IMR-90 (cell line): Measurements from ENCODE around the gene GPR176. TPM values are rescaled to one million over a fixed set of nuclear protein-coding genes. Genes with fewer than 3 reads are reported as not detected.

Experiments
- ATAC-seq: fragments of 200-7000 bp; cut with Tn5 transposase; 2 replicates; pipeline ENCODE4 v1.9.1; 2020; ENCODE audit warnings: low read depth, mild to moderate bottlenecking, moderate library complexity
- BruUV-seq: library from RNA; stranded (reverse); fragments of 400-500 nt; replicated peaks from 2 replicates; lab custom pipeline; 2021; lab: Mats Ljungman, UMichigan
- CTCF ChIA-PET: fragments of 300-600 bp; formaldehyde crosslinking; extraction: SDS; loops from one replicate; lab custom pipeline; 2021; ENCODE audit warnings: antibody characterized with exemption; lab: Yijun Ruan, JAX
- POLR2A ChIA-PET: fragments of 300-600 bp; sonication (Branson Sonifier 250); formaldehyde crosslinking; loops from one replicate; lab custom pipeline; 2022; ENCODE audit warnings: antibody characterized with exemption; ENCODE audit not compliant: unreplicated experiment; lab: Charles Lee
- DNase-seq: peaks from one replicate; pipeline ENCODE4 v3.0.0; 2013
- H2AFZ ChIP-seq: replicated peaks from 2 replicates; pipeline ENCODE3; 2013; ENCODE audit warnings: low read length, mild to moderate bottlenecking; ENCODE audit not compliant: poor library complexity
- H2AK5ac ChIP-seq: 2 replicates; pipeline ENCODE4 v1.6.1; 2013; ENCODE audit warnings: low read depth, low read length, inconsistent platforms
- H2AK9ac ChIP-seq: replicated peaks from 2 replicates; pipeline ENCODE3; 2013; ENCODE audit warnings: mild to moderate bottlenecking, low read depth, low read length, moderate library complexity; ENCODE audit not compliant: poor library complexity
- H2BK120ac ChIP-seq: 2 replicates; pipeline ENCODE4 v1.6.1; 2013; ENCODE audit warnings: low read depth, low read length, inconsistent platforms
- H2BK15ac ChIP-seq: 3 replicates; pipeline ENCODE4 v1.6.1; 2013; ENCODE audit warnings: low read depth, low read length, inconsistent platforms
- H2BK20ac ChIP-seq: 2 replicates; pipeline ENCODE4 v1.6.1; 2013; ENCODE audit warnings: low read depth, mild to moderate bottlenecking, inconsistent platforms, low read length, moderate library complexity
- H2BK5ac ChIP-seq: 2 replicates; pipeline ENCODE4 v1.6.1; 2013; ENCODE audit warnings: mild to moderate bottlenecking, low read depth, low read length, inconsistent platforms; ENCODE audit not compliant: poor library complexity, severe bottlenecking
- H3K14ac ChIP-seq: replicated peaks from 2 replicates; pipeline ENCODE4 v1.6.1; 2013; ENCODE audit warnings: low read depth, low read length, inconsistent platforms
- H3K18ac ChIP-seq: 2 replicates; pipeline ENCODE4 v1.6.1; 2013; ENCODE audit warnings: low read depth, low read length, control low read depth
- H3K23ac ChIP-seq: 2 replicates; pipeline ENCODE4 v1.6.1; 2013; ENCODE audit warnings: low read depth, low read length, inconsistent platforms
- H3K27ac ChIP-seq: 2 replicates; pipeline ENCODE4 v1.5.1; 2013; ENCODE audit warnings: mild to moderate bottlenecking, control low read depth, low read length; ENCODE audit not compliant: insufficient read depth
- H3K27me3 ChIP-seq: 2 replicates; pipeline ENCODE4 v1.6.1; 2013; ENCODE audit warnings: low read length; ENCODE audit not compliant: control insufficient read depth, insufficient read depth
- H3K36me3 ChIP-seq: 2 replicates; pipeline ENCODE4 v1.6.1; 2013; ENCODE audit warnings: low read length, mixed read lengths; ENCODE audit not compliant: control insufficient read depth, insufficient read depth
- H3K4ac ChIP-seq: 2 replicates; pipeline ENCODE4 v1.6.1; 2013; ENCODE audit warnings: low read depth, low read length, inconsistent platforms
- H3K4me1 ChIP-seq: 2 replicates; pipeline ENCODE4 v1.6.1; 2013; ENCODE audit warnings: low read length, mixed read lengths; ENCODE audit not compliant: control insufficient read depth, insufficient read depth
- H3K4me2 ChIP-seq: 2 replicates; pipeline ENCODE4 v1.6.1; 2013; ENCODE audit warnings: low read depth, mild to moderate bottlenecking, control low read depth, low read length, moderate library complexity
- H3K4me3 ChIP-seq: 2 replicates; pipeline ENCODE4 v1.5.1; 2013; ENCODE audit warnings: low read depth, mild to moderate bottlenecking, control low read depth, low read length, moderate library complexity; ENCODE audit not compliant: insufficient read depth
- H3K56ac ChIP-seq: 2 replicates; pipeline ENCODE4 v1.6.1; 2013; ENCODE audit warnings: low read length, inconsistent platforms; ENCODE audit not compliant: insufficient read depth; ENCODE audit errors: extremely low read depth
- H3K79me1 ChIP-seq, 2 experiments: 2 replicates each; pipeline ENCODE4 v1.6.1; 2013; ENCODE audit warnings: low read length in 2 of 2, inconsistent platforms in 1 of 2, low read depth in 1 of 2
- H3K9ac ChIP-seq: 2 replicates; pipeline ENCODE4 v1.6.1; 2013; ENCODE audit warnings: low read depth, low read length, control low read depth
- H3K9me1 ChIP-seq: 2 replicates; pipeline ENCODE4 v1.6.1; 2013; ENCODE audit warnings: low read length, inconsistent platforms; ENCODE audit not compliant: insufficient read depth
- H3K9me3 ChIP-seq: 2 replicates; pipeline ENCODE4 v1.6.1; 2013; ENCODE audit warnings: low read length; ENCODE audit not compliant: control insufficient read depth, insufficient read depth
- H4K20me1 ChIP-seq: 2 replicates; pipeline ENCODE4 v1.6.1; 2013; ENCODE audit warnings: low read length, inconsistent platforms; ENCODE audit not compliant: insufficient read depth
- H4K5ac ChIP-seq: 2 replicates; pipeline ENCODE4 v1.6.1; 2013; ENCODE audit warnings: mild to moderate bottlenecking, low read depth, low read length, control low read depth
- H4K8ac ChIP-seq, 2 experiments: 2 replicates each; pipeline ENCODE4 v1.6.1; 2013; ENCODE audit warnings: low read depth in 2 of 2, low read length in 2 of 2, control low read depth in 1 of 2, inconsistent platforms in 1 of 2
- H4K91ac ChIP-seq: 2 replicates; pipeline ENCODE4 v1.6.1; 2013; ENCODE audit warnings: low read depth, low read length, inconsistent platforms; ENCODE audit not compliant: insufficient read depth
- BHLHE40 ChIP-seq: fragments of 150-350 bp; IDR thresholded peaks from 2 replicates; pipeline ENCODE4 v1.6.1; 2016; ENCODE audit warnings: mild to moderate bottlenecking, low read depth, low read length
- CHD1 ChIP-seq: IDR thresholded peaks from 2 replicates; pipeline ENCODE4 v1.6.1; 2012; ENCODE audit warnings: low read depth, low read length, improper control_type of control experiment
- CTCF ChIP-seq: conservative IDR thresholded peaks from 2 replicates; pipeline ENCODE4 v1.5.1; 2012; ENCODE audit warnings: mild to moderate bottlenecking, low read depth, low read length, improper control_type of control experiment
- MAFK ChIP-seq: IDR thresholded peaks from 2 replicates; pipeline ENCODE4 v1.6.1; 2012; ENCODE audit warnings: low read depth, low read length, improper control_type of control experiment
- MXI1 ChIP-seq: IDR thresholded peaks from 2 replicates; pipeline ENCODE4 v1.6.1; 2012; ENCODE audit warnings: low read depth, mild to moderate bottlenecking, low read length, moderate library complexity, borderline replicate concordance
- RCOR1 ChIP-seq: IDR thresholded peaks from 2 replicates; pipeline ENCODE4 v1.6.1; 2012; ENCODE audit warnings: mild to moderate bottlenecking, low read length, improper control_type of control experiment; ENCODE audit not compliant: insufficient replicate concordance
- SMC3 ChIP-seq: fragments of 150-350 bp; IDR thresholded peaks from 2 replicates; pipeline ENCODE4 v1.6.1; 2016; ENCODE audit warnings: low read depth, mild to moderate bottlenecking, antibody characterized with exemption, low read length, moderate library complexity
- USF2 ChIP-seq: fragments of 150-350 bp; IDR thresholded peaks from 2 replicates; pipeline ENCODE4 v1.6.1; 2017; ENCODE audit warnings: mild to moderate bottlenecking, antibody characterized with exemption, low read length, low read depth
- WGBS, 2 experiments: methylation state at CpG; one replicate each; pipeline versions ENCODE4 v1.1.5 to v1.1.7; 2013; ENCODE audit warnings: missing lambda C conversion rate in 2 of 2; ENCODE audit not compliant: insufficient read length in 1 of 2; ENCODE audit errors: extremely low coverage in 2 of 2; 5-methylcytosine and 5-hydroxymethylcytosine counted together
- dilution Hi-C: fragments of 300-500 bp; cut with HindIII; formaldehyde crosslinking; loops from one replicate; pipeline ENCODE4 v1.14.3; 2018; ENCODE audit warnings: low sequenced_read_pairs; ENCODE audit not compliant: unreplicated experiment
- in situ Hi-C: fragments of 300-500 bp; cut with MboI; formaldehyde crosslinking; loops from 3 replicates; pipeline ENCODE4 v1.14.3; 2019; ENCODE audit warnings: low sequenced_read_pairs, inconsistent platforms, mixed read lengths
- intact Hi-C: fragments of 100-400 bp; cut with micrococcal nuclease; formaldehyde crosslinking; loops from 2 replicates; pipeline ENCODE4 v1.10.0; 2022
- polyA plus RNA-seq, 3 experiments: library from polyadenylated mRNA; depleted of rRNA; stranded (reverse); fragments of >200 nt; gene quantifications; 2 replicates each; pipeline ENCODE4 v1.2.3, GENCODE V29; 2012; ENCODE audit warnings: low replicate concordance in 1 of 3
- total RNA-seq: library from RNA; depleted of rRNA; stranded (reverse); fragments of >200 nt; gene quantifications from 2 replicates; pipeline ENCODE4 v1.2.3, GENCODE V29; 2012

The GPR176 gene
- total and polyA plus RNA-seq, 2 of the 4 experiments (the other 2 are of a cell fraction): 114 to 246 TPM

DNA sequence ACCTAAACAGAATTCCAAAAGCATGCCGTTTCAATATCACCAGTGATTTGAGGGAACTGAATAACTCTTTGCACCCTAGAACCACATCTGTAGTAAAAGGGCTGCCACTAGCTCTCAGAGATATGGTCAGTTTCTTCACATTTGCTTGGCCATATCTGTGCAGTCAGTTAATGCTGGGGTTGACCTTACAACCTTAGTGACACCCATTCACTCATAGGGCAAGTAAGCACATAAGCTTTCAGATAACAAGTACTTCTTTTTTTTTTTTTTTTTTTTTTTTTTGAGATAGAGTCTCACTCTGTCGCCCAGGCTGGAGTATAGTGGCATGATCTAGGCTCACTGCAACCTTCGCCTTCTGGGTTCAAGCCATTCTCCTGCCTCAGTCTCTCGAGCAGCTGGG is 117.0 kb downstream of the GPR176 start:
- Histone ChIP-seq H2AK5ac (no peak overlapping the region), H3K23ac (no peak overlapping the region), H3K9ac (no peak overlapping the region), H4K5ac (no peak overlapping the region), H2BK5ac (no peak overlapping the region), H2AFZ (no peak overlapping the region), H4K8ac (no peak overlapping the region), H3K9me1 (peaks cover 35% of the 10 kb centered on the region), H3K4me2 (no peak overlapping the region), H3K4ac (no peak overlapping the region), H3K4me1 (no peaks in the 10 kb centered on the region; the same call in 1 of the 2 replicates), H3K14ac (no peak overlapping the region), H4K20me1 (peaks cover 42% of the 10 kb centered on the region), H2BK120ac (no peak overlapping the region), H3K18ac (no peak overlapping the region), H2AK9ac (no peak overlapping the region), H3K56ac (no peak overlapping the region), H3K79me1 (peaks cover 42 to 87% of the 10 kb centered on the region in 2 experiments), H3K27me3 (no peaks in the 10 kb centered on the region), H3K4me3 (no peak overlapping the region), H3K27ac (no peak overlapping the region), H3K36me3 (peaks cover 33% of the 10 kb centered on the region), H3K9me3 (no peaks in the 10 kb centered on the region), H4K91ac (no peak overlapping the region), H2BK20ac (no peak overlapping the region), H2BK15ac (no peak overlapping the region)
- no peak for TF ChIP-seq USF2
- TF ChIP-seq CTCF: no peak
- no peak for TF ChIP-seq MXI1
- no peak for TF ChIP-seq CHD1
- no peak for TF ChIP-seq SMC3
- no peak for TF ChIP-seq MAFK
- no peak for TF ChIP-seq RCOR1
- TF ChIP-seq BHLHE40: no peak
- DNase-seq (no peak), ATAC-seq (no peak)
- CTCF ChIA-PET: interaction anchor here (0.5 to 0.8 kb wide), 3 partner anchors 15 to 73 kb away, joined by 3 read pairs; no protein-coding TSS in a partner anchor
- BruUV-seq: no TSS peak
- POLR2A ChIA-PET: no interaction called here
- in situ Hi-C loops: no loop called here
- dilution Hi-C loops: no loop called here
- WGBS, 2 experiments: 100% methylated on average over 1 of the region's 4 CpGs; no CpG with 5 or more reads in 1 of the 2 experiments
- intact Hi-C loops: no loop called here
